Right cardiac atrium (tissue), 5 donors: ENCODE data around the gene NLRC3. TPM values are rescaled to one million over a fixed set of nuclear protein-coding genes. Genes with fewer than 3 reads are reported as not detected.
A peak's percentile ranks its signal among the peaks of the same experiment; 100 is the strongest.
"Not testable (repeated sequence)": the region's sequence is repeated elsewhere in the genome, so short reads cannot be mapped to it uniquely, and the experiment has no call there.

Source experiments
- ATAC-seq, 2 donors: fragments of 200-7000 bp; cut with Tn5 transposase; one replicate each; pipeline versions ENCODE4 v1.8.0 to v1.9.1; 2020; ENCODE audit warnings: moderate library complexity in 2 of 2, mild to moderate bottlenecking in 1 of 2
- DNase-seq, 3 donors: peaks; one replicate each; pipeline ENCODE4 v3.0.0-alpha.2; 2020
- H3K27ac ChIP-seq: one replicate; pipeline ENCODE4 v1.5.1; 2013; ENCODE audit warnings: mild to moderate bottlenecking, low read length, control low read depth, moderate library complexity
- H3K27me3 ChIP-seq: one replicate; pipeline ENCODE4 v1.6.1; 2013; ENCODE audit not compliant: control insufficient read depth, insufficient read depth
- H3K4me1 ChIP-seq: one replicate; pipeline ENCODE4 v1.6.1; 2013; ENCODE audit warnings: low read length; ENCODE audit not compliant: control insufficient read depth, insufficient read depth
- H3K4me3 ChIP-seq: one replicate; pipeline ENCODE4 v1.5.1; 2013; ENCODE audit warnings: low read length, control low read depth
- H3K9me3 ChIP-seq: one replicate; pipeline ENCODE4 v1.6.1; 2013; ENCODE audit warnings: low read length; ENCODE audit not compliant: control insufficient read depth
- WGBS: extraction: QIAGEN DNeasy Blood & Tissue Kit; methylation state at CpG from one replicate; pipeline ENCODE4 v1.1.7; 2013; 5-methylcytosine and 5-hydroxymethylcytosine counted together
- intact Hi-C, 4 donors: fragments of 100-400 bp; cut with DNase I; formaldehyde crosslinking; loops; one replicate each; pipeline versions ENCODE4 v1.11.0 to v1.14.0; 2022 to 2023
- polyA plus RNA-seq: library from polyadenylated mRNA; stranded (reverse); fragments of 200-250 nt; gene quantifications from one replicate; pipeline ENCODE4 v1.2.3, GENCODE V29; 2013
- total RNA-seq, 4 donors: library from RNA; stranded (reverse); fragmentation: NEBNext Ultra II Directional; extraction: Animal tissue kit (Norgen Biotek cat#: 25700); gene quantifications; one replicate each; pipeline ENCODE4 v1.2.1, GENCODE V29; 2021
- donor health status: healthy with polysubstance abuse.
- donor health status: DM: no; HTN: yes; CAD: no.
- donor health status: DM: no; HTN: no; CAD: no.
- donor health status: DM: no; HTN: yes; CAD: no; lungs with severe emphysema.
- donor health status: DM: yes; HTN: yes; CAD: no.

The NLRC3 gene
- total and polyA plus RNA-seq, 5 donors = 0.68 to 1.3 (median 0.95) TPM

GRCh38 chr16:3503523-3503922, 73.7 kb downstream of the NLRC3 start:
- intact Hi-C loops = no loop called here
- DNase-seq = no peak
- H3K9me3 ChIP-seq = no peaks in the 10 kb centered on the region
- 80% methylated on average over 6 of the region's 6 CpGs for WGBS
- no peak overlapping the region for H3K4me3 ChIP-seq
- no peak overlapping the region for H3K27ac ChIP-seq
- peaks cover 3% of the 10 kb centered on the region for H3K4me1 ChIP-seq
- H3K27me3 ChIP-seq = no peaks in the 10 kb centered on the region
- no peak for ATAC-seq

- DNase-seq (no peak), ATAC-seq (no peak)
- Histone ChIP-seq H3K27me3 (no peaks in the 10 kb centered on the region), H3K9me3 (no peaks in the 10 kb centered on the region), H3K4me3 (peak overlapping the region; percentile 65), H3K4me1 (peaks cover 3% of the 10 kb centered on the region), H3K27ac (no peak overlapping the region)
- intact Hi-C loops = no loop called here
- WGBS = 82% methylated on average over 22 of the region's 22 CpGs
Measured at GRCh38 chr16:3501783-3502400, 75.3 kb downstream of the NLRC3 start.

- peak overlapping the region; percentile 65 for H3K4me3 ChIP-seq
- DNase-seq, intact Hi-C loops, H3K27ac ChIP-seq, ATAC-seq, H3K27me3 ChIP-seq, H3K9me3 ChIP-seq, H3K4me1 ChIP-seq: not testable (repeated sequence)
- 16% methylated on average over 24 of the region's 24 CpGs for WGBS
Measured at GRCh38 chr16:3501412-3501761, 75.8 kb downstream of the NLRC3 start.

GRCh38 chr16:3498988-3499387, 78.2 kb downstream of the NLRC3 start:
- H3K4me1 ChIP-seq = peaks cover 3% of the 10 kb centered on the region
- H3K27me3 ChIP-seq = no peaks in the 10 kb centered on the region
- 97% methylated on average over 16 of the region's 16 CpGs for WGBS
- H3K4me3 ChIP-seq = no peak overlapping the region
- no peak for DNase-seq
- intact Hi-C loops = loop anchor here in 1 of 4 donors (10.0 kb wide), 1 partner anchor 94 kb away; the partner anchor contains the start of genes ZNF174 and ZSCAN32
- ATAC-seq = no peak
- no peak overlapping the region for H3K27ac ChIP-seq
- no peaks in the 10 kb centered on the region for H3K9me3 ChIP-seq

- H3K27me3 ChIP-seq = no peaks in the 10 kb centered on the region
- H3K9me3 ChIP-seq = no peaks in the 10 kb centered on the region
- no peak overlapping the region for H3K27ac ChIP-seq
- no peak overlapping the region for H3K4me3 ChIP-seq
- WGBS = 93% methylated on average over 4 of the region's 4 CpGs
- H3K4me1 ChIP-seq = peaks cover 3% of the 10 kb centered on the region
- DNase-seq = no peak
- intact Hi-C loops = loop anchor here in 1 of 4 donors (10.0 kb wide), 1 partner anchor 93 kb away; the partner anchor contains the start of genes ZNF174 and ZSCAN32
- no peak for ATAC-seq
Measured at GRCh38 chr16:3497771-3498170, 79.4 kb downstream of the NLRC3 start.

GRCh38 chr16:3496386-3496785, 80.8 kb downstream of the NLRC3 start:
- Histone ChIP-seq H3K4me3 (no peak overlapping the region), H3K27ac (no peak overlapping the region), H3K27me3 (no peaks in the 10 kb centered on the region), H3K9me3 (no peaks in the 10 kb centered on the region), H3K4me1 (no peaks in the 10 kb centered on the region)
- 95% methylated on average over 30 of the region's 30 CpGs for WGBS
- DNase-seq = peak in 1 of 3 donors; percentile 22
- ATAC-seq = no peak
- intact Hi-C loops = loop anchor here in 1 of 4 donors (10.0 kb wide), 1 partner anchor 92 kb away; the partner anchor contains the start of genes ZNF174 and ZSCAN32

GRCh38 chr16:3495176-3495575, 82.0 kb downstream of the NLRC3 start, which contains the start of gene C16orf90:
Gene C16orf90 (minus strand): TSS chr16:3495489. CDS start chr16:3495421, 68 bp downstream.
- no peak for ATAC-seq
- 85% methylated on average over 3 of the region's 3 CpGs for WGBS

GRCh38 chr16:3494386-3494973, 82.7 kb downstream of the NLRC3 start:
- peak in 1 of 3 donors; percentile 36 for DNase-seq
- Histone ChIP-seq H3K27ac (no peak overlapping the region), H3K4me3 (no peak overlapping the region), H3K27me3 (no peaks in the 10 kb centered on the region), H3K4me1 (no peaks in the 10 kb centered on the region), H3K9me3 (no peaks in the 10 kb centered on the region)
- WGBS = 94% methylated on average over 16 of the region's 16 CpGs
- no peak for ATAC-seq
- intact Hi-C loops = loop anchor here in 1 of 4 donors (10.0 kb wide), 1 partner anchor 90 kb away; the partner anchor contains the start of genes ZNF174 and ZSCAN32

More at GRCh38 chr16:3495176-3495575, 82.0 kb downstream of the NLRC3 start, which contains the start of gene C16orf90:
- no peaks in the 10 kb centered on the region for H3K4me1 ChIP-seq
- no peak within 1 kb of the TSS for H3K27ac ChIP-seq
- no peaks in the 10 kb centered on the region for H3K9me3 ChIP-seq
- intact Hi-C loops = loop anchor here in 1 of 4 donors (10.0 kb wide), 1 partner anchor 90 kb away; the partner anchor contains the start of genes ZNF174 and ZSCAN32
- peak in 1 of 3 donors; percentile 28 for DNase-seq
- no peak within 1 kb of the TSS for H3K4me3 ChIP-seq
- H3K27me3 ChIP-seq = no peaks in the 10 kb centered on the region

GRCh38 chr16:3492356-3492755, 84.8 kb downstream of the NLRC3 start:
- 85% methylated on average over 10 of the region's 10 CpGs for WGBS
- intact Hi-C loops = loop anchor here in 1 of 4 donors (10.0 kb wide), 1 partner anchor 88 kb away; the partner anchor contains the start of genes ZNF174 and ZSCAN32
- ATAC-seq = no peak
- peak in 1 of 3 donors; percentile 26 for DNase-seq
- no peaks in the 10 kb centered on the region for H3K9me3 ChIP-seq
- H3K27me3 ChIP-seq = no peaks in the 10 kb centered on the region
- no peaks in the 10 kb centered on the region for H3K4me1 ChIP-seq
- no peak overlapping the region for H3K4me3 ChIP-seq
- H3K27ac ChIP-seq = no peak overlapping the region

GRCh38 chr16:3490911-3491629, 86.1 kb downstream of the NLRC3 start:
- intact Hi-C loops = loop anchor here in 1 of 4 donors (10.0 kb wide), 1 partner anchor 86 kb away; the partner anchor contains the start of genes ZNF174 and ZSCAN32
- whole genome bisulfite sequencing = 53% methylated on average over 17 of the region's 17 CpGs
- no peak for ATAC-seq

More at GRCh38 chr16:3490911-3491629, 86.1 kb downstream of the NLRC3 start:
- Histone ChIP-seq H3K4me1 (no peaks in the 10 kb centered on the region), H3K9me3 (no peaks in the 10 kb centered on the region), H3K27me3 (no peaks in the 10 kb centered on the region), H3K27ac (no peak overlapping the region), H3K4me3 (no peak overlapping the region)
- peak in 2 of 3 donors; percentile 21 to 49 for DNase-seq
